AG09319 (cell line): ENCODE measurements around the gene UBE2J1.
"Not testable (repeated sequence)": the region's sequence is repeated elsewhere in the genome, so short reads cannot be mapped to it uniquely, and the experiment has no call there.

Experiments used
- DNase-seq: peaks from one replicate; pipeline ENCODE4 v3.0.0-alpha.2; 2010; ENCODE audit warnings: low read depth; ENCODE audit errors: extremely low read depth
- CTCF ChIP-seq: IDR thresholded peaks from 2 replicates; pipeline ENCODE4 v1.5.1; 2011; ENCODE audit warnings: low read depth, mild to moderate bottlenecking, inconsistent platforms, low read length, moderate library complexity

UBE2J1 gene

GRCh38 chr6:89308525-89309395 lies 43.8 kb downstream of the UBE2J1 start:
- no peak for TF ChIP-seq CTCF
- DNase-seq = no peak

DNA sequence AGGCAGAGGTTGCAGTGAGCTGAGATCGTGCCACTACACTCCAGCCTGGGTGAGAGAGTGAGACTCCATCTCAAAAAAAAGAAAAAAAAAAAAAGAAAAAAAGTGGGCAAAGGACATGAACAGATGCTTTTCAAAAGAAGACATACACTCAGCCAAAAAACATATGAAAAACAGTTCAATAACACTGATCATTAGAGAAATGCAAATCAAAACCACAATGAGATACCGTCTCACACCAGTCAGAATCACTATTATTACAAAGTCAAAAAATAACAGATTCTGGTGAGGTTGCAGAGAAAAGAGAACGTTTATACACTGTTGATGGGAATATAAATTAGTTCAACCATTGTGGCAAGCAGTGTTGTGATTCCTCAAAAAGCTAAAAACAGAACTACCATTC lies 48.0 kb downstream of the UBE2J1 start:
- DNase-seq = not testable (repeated sequence)

GRCh38 chr6:89302936-89303335 lies 49.6 kb downstream of the UBE2J1 start:
- no peak for TF ChIP-seq CTCF

DNA sequence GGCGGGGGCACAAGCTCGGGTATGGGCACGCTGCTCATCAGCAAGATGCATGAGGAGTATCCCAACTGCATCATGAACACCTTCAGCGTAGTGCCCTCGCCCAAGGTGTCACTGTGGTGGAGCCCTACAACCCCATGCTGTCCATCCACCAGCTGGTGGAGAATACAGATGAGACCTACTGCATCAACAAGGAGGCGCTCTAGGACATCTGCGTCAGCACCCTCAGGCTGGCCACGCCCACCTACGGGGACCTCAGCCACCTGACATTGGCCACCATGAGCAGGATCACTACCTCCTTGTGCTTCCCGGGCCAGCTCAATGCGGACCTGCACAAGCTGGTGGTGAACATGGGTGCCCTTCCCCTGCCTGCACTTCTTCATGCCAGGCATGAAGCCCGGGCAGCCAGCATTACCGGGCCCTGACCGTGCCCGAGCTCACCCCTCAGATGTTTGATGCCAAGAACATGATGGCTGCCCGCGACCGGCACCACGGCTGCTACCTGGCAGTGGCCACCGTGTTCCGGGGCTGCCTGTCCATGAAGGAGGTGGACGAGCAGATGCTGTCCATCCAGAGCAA lies 50.2 kb downstream of the UBE2J1 start:
- no peak for TF ChIP-seq CTCF
- no peak for DNase-seq

More at GRCh38 chr6:89302936-89303335, 49.6 kb downstream of the UBE2J1 start:
- DNase-seq = no peak

DNA sequence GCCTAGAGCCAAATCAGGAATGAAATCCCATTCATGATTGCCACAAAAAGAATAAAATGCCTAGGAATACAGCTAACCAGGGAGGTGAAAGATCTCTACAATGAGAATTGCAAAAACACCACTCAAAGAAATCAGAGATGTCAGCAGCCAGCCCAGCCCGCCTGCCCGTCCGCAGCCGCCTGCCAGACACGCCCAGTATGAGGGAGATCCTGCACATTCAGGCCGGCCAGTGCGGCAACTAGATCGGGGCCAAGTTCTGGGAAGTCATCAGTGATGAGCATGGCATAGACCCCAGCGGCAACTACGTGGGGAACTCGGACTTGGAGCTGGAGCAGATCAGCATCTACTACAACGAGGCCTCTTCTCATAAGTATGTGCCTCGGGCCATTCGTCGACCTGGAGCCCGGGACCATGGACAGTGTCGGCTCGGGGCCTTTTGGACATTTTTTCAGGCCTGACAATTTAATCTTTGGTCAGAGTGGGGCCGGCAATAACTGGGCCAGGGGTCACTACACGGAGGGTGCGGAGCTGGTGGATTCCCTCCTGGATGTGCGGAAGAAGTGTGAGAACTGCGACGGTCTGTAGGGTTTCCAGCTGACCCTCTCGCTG lies 50.8 kb downstream of the UBE2J1 start:
- TF ChIP-seq CTCF = no peak
- DNase-seq = no peak

DNA sequence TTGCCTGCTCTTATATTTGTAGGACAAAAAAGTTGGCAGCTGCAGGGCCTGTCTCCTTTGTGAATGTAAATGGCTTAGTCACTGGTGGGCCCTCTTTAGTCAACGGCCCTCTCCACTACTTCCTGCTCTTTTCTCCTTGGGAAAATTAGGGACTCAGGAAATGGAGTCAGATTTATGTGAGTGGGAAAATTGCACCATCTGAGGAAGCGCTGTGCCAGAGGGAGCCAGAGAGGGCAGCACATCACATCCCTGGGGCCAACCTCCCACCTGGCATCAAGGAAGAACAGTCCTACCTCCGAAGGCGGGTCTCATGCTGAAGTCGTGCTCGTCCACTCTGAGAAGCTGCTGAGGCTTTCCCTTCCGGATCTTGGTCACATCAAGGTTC lies 53.1 kb downstream of the UBE2J1 start:
- no peak for DNase-seq
- TF ChIP-seq CTCF = no peak; the same call in 1 of the 2 replicates

DNA sequence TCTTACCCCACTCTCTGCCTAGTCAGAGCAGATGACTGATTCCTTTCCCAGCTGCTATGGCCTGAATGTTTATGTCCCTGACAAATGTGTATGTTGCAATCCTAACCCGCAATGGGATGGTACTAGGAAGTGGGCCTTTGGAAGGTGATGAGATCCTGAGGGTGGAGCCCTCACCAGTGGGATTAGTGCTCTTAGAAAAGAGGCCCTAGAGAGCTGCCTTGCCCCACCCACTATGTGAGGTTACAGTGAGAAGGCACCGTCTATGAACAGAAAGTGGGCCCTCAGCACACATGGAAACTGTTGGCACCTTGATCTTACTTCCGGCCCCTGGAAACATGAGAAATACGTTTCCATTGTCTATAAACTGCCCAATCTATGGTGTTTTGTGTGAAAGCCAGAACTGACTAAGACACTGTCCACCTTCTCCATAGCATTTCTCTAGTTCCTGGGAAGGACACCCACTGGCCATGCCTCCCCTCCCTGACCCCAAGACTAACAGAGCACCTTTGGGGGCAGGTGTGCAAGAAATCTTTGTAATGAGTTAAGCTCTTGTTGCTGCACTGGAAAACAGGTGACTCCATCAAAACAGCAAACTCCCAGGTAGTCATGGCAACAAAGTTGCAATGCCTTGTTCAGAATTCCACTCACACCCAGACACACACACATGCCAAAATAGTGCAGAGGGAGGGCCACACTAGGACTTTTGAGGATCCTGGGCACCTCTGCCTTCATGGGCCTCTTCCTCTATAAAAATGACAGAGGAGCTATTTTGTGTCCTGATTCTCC lies 53.6 kb downstream of the UBE2J1 start:
- no peak for DNase-seq
- no peak for TF ChIP-seq CTCF
